UCSD-AML1 (cell line): ENCODE data around the gene VPS39.

Experiments used
- DNase-seq: peaks from one replicate; lab custom pipeline; 2025; ENCODE audit not compliant: unreplicated experiment; lab: John Stamatoyannopoulos, UW

VPS39 gene

GRCh38 chr15:42131826-42132806, 76.0 kb downstream of the VPS39 start:
- DNase-seq = no peak

GRCh38 chr15:42131006-42131405, 77.1 kb downstream of the VPS39 start:
- DNase-seq = no peak

GRCh38 chr15:42130246-42130986, 77.7 kb downstream of the VPS39 start:
- DNase-seq = no peak

- no peak for DNase-seq
These were observed 78.7 kb downstream of the VPS39 start for GRCh38 chr15:42129364-42129763.

- no peak for DNase-seq
These were observed 79.6 kb downstream of the VPS39 start for GRCh38 chr15:42128476-42128875.

- DNase-seq = no peak
These were observed 84.6 kb downstream of the VPS39 start for GRCh38 chr15:42123546-42123945.

GRCh38 chr15:42121682-42122081, 86.4 kb downstream of the VPS39 start:
- no peak for DNase-seq

GRCh38 chr15:42121021-42121420, 87.1 kb downstream of the VPS39 start:
- DNase-seq = no peak

GRCh38 chr15:42120285-42120684, 87.8 kb downstream of the VPS39 start:
- no peak for DNase-seq

- DNase-seq = no peak
These were observed 88.7 kb downstream of the VPS39 start for GRCh38 chr15:42119446-42119760.

- DNase-seq = no peak
These were observed 89.3 kb downstream of the VPS39 start for GRCh38 chr15:42118650-42119445.

GRCh38 chr15:42111924-42112323, 96.2 kb downstream of the VPS39 start:
- no peak for DNase-seq

- no peak for DNase-seq
These were observed 97.7 kb downstream of the VPS39 start for GRCh38 chr15:42110367-42110766.

GRCh38 chr15:42108806-42109205, 99.3 kb downstream of the VPS39 start:
- no peak for DNase-seq
